ENCODE measurements around the gene TSC1. TPM values are rescaled to one million over a fixed set of nuclear protein-coding genes. Genes with fewer than 3 reads are reported as not detected.

Gene TSC1
- total and polyA plus RNA-seq, 10 of the 15 experiments (the other 5 are each of a cell fraction or from before 2014, with no cell fraction given) = 4.0 to 48.0 (median 14.9) TPM

DNA sequence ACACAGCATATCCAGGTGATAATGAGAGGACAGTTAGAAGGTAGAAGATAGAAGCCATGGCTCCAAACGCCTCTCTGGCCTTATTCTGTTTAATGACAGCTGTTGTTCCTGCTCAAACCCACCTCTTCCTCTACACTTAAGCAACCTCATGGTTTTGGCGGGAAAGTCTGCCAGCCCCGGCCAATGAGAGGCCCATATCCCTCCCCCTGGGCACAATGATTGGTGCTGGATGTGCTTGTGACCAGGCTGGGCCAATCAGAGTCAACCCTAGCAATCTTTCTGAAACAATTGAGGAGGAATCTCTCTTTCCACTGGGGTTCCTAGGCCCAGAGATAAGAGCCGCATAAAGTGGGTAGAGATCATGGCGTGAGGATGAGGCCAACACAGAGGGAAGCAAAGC, 29.3 kb upstream of the TSC1 start:
- Histone ChIP-seq H2AFZ (ENCODE audit: control insufficient read depth, low read depth, low read length) (no peak overlapping the region), H3K9ac (ENCODE audit: control insufficient read depth, insufficient read depth, low read length) (no peak overlapping the region), H3K4me2 (ENCODE audit: control insufficient read depth, insufficient read depth) (no peak overlapping the region), H3K79me2 (ENCODE audit: control insufficient read depth, insufficient read depth, low read length) (no peaks in the 10 kb centered on the region), H3K27me3 (replicated peaks in 1 of 2; ENCODE audit: control insufficient read depth in 2 of 2, insufficient read depth in 2 of 2, low read length in 1 of 2) (peaks cover 2% of the 10 kb centered on the region in 2 experiments; a peak in 1 of 4 replicates), H3K27ac (ENCODE audit: control insufficient read depth, insufficient read depth) (no peak overlapping the region), H3K36me3 (ENCODE audit: control insufficient read depth in 2 of 2, insufficient read depth in 2 of 2, low read length in 1 of 2) (no peaks in the 10 kb centered on the region), H4K20me1 (ENCODE audit: control insufficient read depth, insufficient read depth) (no peaks in the 10 kb centered on the region), H3K9me3 (replicated peaks; ENCODE audit: control insufficient read depth, insufficient read depth, low read length) (no peaks in the 10 kb centered on the region; the same call in 2 of the 3 replicates), H3K4me3 (no peak overlapping the region), H3K4me1 (ENCODE audit: control insufficient read depth, insufficient read depth, low read length) (no peaks in the 10 kb centered on the region)
- ChIA-PET CTCF (interaction anchor here (0.6 to 2.6 kb wide), 7 partner anchors 8 to 112 kb away, joined by 3 to 10 read pairs (median 5); partner anchors contain the start of gene TSC1), POLR2A (no interaction called here), RAD21 (ENCODE audit: unreplicated experiment) (no interaction called here), SMC1A (ENCODE audit: uncharacterized antibody, unreplicated experiment) (interaction anchor here (1.1 to 1.5 kb wide), 2 partner anchors 29 to 173 kb away, joined by 3 to 6 read pairs; partner anchors contain the start of gene TSC1)
- intact Hi-C loops (cut with micrococcal nuclease; ENCODE audit: unreplicated experiment) (loop anchor here (5.0 to 10.0 kb wide), 2 partner anchors 71 to 169 kb away; no protein-coding TSS in a partner anchor), in situ Hi-C loops (cut with MboI) (no loop called here)
- 49% methylated on average over 5 of the region's 5 CpGs for WGBS (ENCODE audit: insufficient coverage, insufficient replicate concordance, low lambda C conversion rate, missing lambda C conversion rate)
- TF ChIP-seq SIN3A (IDR thresholded peaks at IDR 0.05; ENCODE audit: low read depth, low read length) = no peak
- TF ChIP-seq NFYB (IDR thresholded peaks at IDR 0.05; ENCODE audit: insufficient read depth, low read depth, low read length) = peak; percentile 82
- peak; percentile 71 for TF ChIP-seq SP1 (IDR thresholded peaks at IDR 0.05; ENCODE audit: low read depth, low read length)
- no peak for TF ChIP-seq JUND (IDR thresholded peaks at IDR 0.05; ENCODE audit: low read depth, low read length)
- TF ChIP-seq MTA3 (IDR thresholded peaks at IDR 0.05; ENCODE audit: borderline replicate concordance, low read length) = no peak
- FAIRE-seq (no peak), ATAC-seq (peak; percentile 24; the same call in 1 of the 3 replicates), DNase-seq (ENCODE audit: low read depth, low spot score) (no peak)
- BruUV-seq (replicated peaks) = no TSS peak

GRCh38 chr9:132973166-132973565, 28.8 kb upstream of the TSC1 start:
- ATAC-seq (no peak), FAIRE-seq (no peak), DNase-seq (ENCODE audit: low read depth, low spot score) (no peak)
- SMC1A ChIA-PET (ENCODE audit: uncharacterized antibody, unreplicated experiment) = interaction anchor here (1.1 kb wide), 1 partner anchor 28 kb away, joined by 3 read pairs; the partner anchor contains the start of gene TSC1
- intact Hi-C loops (cut with micrococcal nuclease; ENCODE audit: unreplicated experiment) (loop anchor here (5.0 to 10.0 kb wide), 2 partner anchors 71 to 168 kb away; no protein-coding TSS in a partner anchor), in situ Hi-C loops (cut with MboI) (no loop called here)
- CTCF ChIA-PET = interaction anchor here (0.6 to 2.6 kb wide), 7 partner anchors 9 to 112 kb away, joined by 3 to 10 read pairs (median 5); partner anchors contain the start of gene TSC1
- 25% methylated on average over 18 of the region's 18 CpGs for WGBS (ENCODE audit: insufficient coverage, insufficient replicate concordance, low lambda C conversion rate, missing lambda C conversion rate)
- Histone ChIP-seq H3K4me1 (ENCODE audit: control insufficient read depth, insufficient read depth, low read length) (no peaks in the 10 kb centered on the region), H2AFZ (ENCODE audit: control insufficient read depth, low read depth, low read length) (no peak overlapping the region), H4K20me1 (ENCODE audit: control insufficient read depth, insufficient read depth) (no peaks in the 10 kb centered on the region), H3K27ac (ENCODE audit: control insufficient read depth, insufficient read depth) (no peak overlapping the region), H3K4me3 (no peak overlapping the region), H3K9ac (ENCODE audit: control insufficient read depth, insufficient read depth, low read length) (no peak overlapping the region), H3K9me3 (replicated peaks; ENCODE audit: control insufficient read depth, insufficient read depth, low read length) (no peaks in the 10 kb centered on the region; the same call in 2 of the 3 replicates), H3K4me2 (ENCODE audit: control insufficient read depth, insufficient read depth) (no peak overlapping the region), H3K79me2 (ENCODE audit: control insufficient read depth, insufficient read depth, low read length) (no peaks in the 10 kb centered on the region), H3K36me3 (ENCODE audit: control insufficient read depth in 2 of 2, insufficient read depth in 2 of 2, low read length in 1 of 2) (no peaks in the 10 kb centered on the region), H3K27me3 (replicated peaks in 1 of 2; ENCODE audit: control insufficient read depth in 2 of 2, insufficient read depth in 2 of 2, low read length in 1 of 2) (no peaks in the 10 kb centered on the region)
- POLR2A ChIA-PET = no interaction called here
- no TSS peak for BruUV-seq (replicated peaks)
- RAD21 ChIA-PET (ENCODE audit: unreplicated experiment) = no interaction called here
- TF ChIP-seq ATF7 (IDR thresholded peaks at IDR 0.05; ENCODE audit: low read depth) (no peak), CHD2 (IDR thresholded peaks at IDR 0.05; ENCODE audit: borderline replicate concordance, low read depth, low read length) (no peak), SUPT20H (IDR thresholded peaks at IDR 0.05; ENCODE audit: borderline replicate concordance, control insufficient read depth, low read depth, low read length) (no peak), ZBTB11 (CRISPR knock-in tag; IDR thresholded peaks at IDR 0.05) (no peak), CREM (IDR thresholded peaks at IDR 0.05; ENCODE audit: low read depth) (no peak), BACH1 (IDR thresholded peaks at IDR 0.05; ENCODE audit: borderline replicate concordance) (no peak), PAX5 (IDR thresholded peaks at IDR 0.05; ENCODE audit: borderline replicate concordance, low read depth, low read length) (no peak), ESRRA (IDR thresholded peaks at IDR 0.05; ENCODE audit: low read length) (no peak), ZSCAN29 (IDR thresholded peaks at IDR 0.05) (no peak), NFYB (IDR thresholded peaks at IDR 0.05; ENCODE audit: insufficient read depth, low read depth, low read length) (no peak), ZBED1 (IDR thresholded peaks at IDR 0.05; ENCODE audit: borderline replicate concordance) (no peak), EED (IDR thresholded peaks at IDR 0.05; ENCODE audit: low read depth) (no peak), TBL1XR1 (IDR thresholded peaks at IDR 0.05; ENCODE audit: low read depth, low read length) (no peak)
